NCI-H2029 treated with DMSO at 0.1 percent for 48 hours (cell line): ENCODE data around the gene MMP27.
"Not testable (repeated sequence)": the region's sequence is repeated elsewhere in the genome, so short reads cannot be mapped to it uniquely, and the experiment has no call there.

Experiments
- DNase-seq: peaks from one replicate; lab custom pipeline; 2025; lab: John Stamatoyannopoulos, UW

MMP27 gene

GRCh38 chr11:102705626-102706025 is at the start of gene MMP27:
MMP27 (minus strand) TSS chr11:102705769; CDS start chr11:102705714, 55 bp downstream.
- DNase-seq, result no peak

GRCh38 chr11:102753267-102753666 is 47.7 kb upstream of the MMP27 start:
- DNase-seq, result no peak

- DNase-seq, result no peak
Observed at GRCh38 chr11:102751673-102752072, 46.1 kb upstream of the MMP27 start.

DNA sequence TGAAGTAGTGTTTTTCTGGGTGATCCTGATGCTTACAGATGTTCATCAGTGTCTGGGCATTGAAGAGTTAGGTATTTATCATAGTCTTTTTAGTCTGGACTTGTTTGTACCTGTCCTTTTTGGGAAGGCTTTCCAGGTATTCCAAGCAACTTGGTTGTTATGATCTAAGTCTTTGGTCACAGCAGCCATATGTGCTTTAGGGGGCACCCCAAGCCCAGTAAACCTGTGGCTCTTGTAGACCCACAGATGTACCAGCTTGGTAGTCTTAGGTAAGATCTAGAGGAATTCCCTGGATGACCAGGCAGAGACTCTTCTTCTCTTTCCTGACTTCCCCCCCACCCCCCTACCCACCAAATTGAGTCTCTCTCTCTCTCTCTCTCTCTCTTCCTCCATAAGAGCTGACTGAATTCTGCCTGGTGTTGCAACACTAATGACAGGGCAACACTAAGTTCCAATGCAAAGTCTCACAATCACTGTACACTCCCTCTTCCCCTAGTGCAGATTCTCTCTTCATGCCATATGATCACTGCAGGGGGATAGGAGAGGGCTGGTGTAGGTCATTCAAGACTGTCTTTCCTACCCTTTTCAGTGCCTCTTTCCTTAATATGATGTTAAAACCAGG is 43.6 kb upstream of the MMP27 start:
- DNase-seq, result no peak

GRCh38 chr11:102746746-102747578 is 41.4 kb upstream of the MMP27 start:
- not testable (repeated sequence) for DNase-seq

DNA sequence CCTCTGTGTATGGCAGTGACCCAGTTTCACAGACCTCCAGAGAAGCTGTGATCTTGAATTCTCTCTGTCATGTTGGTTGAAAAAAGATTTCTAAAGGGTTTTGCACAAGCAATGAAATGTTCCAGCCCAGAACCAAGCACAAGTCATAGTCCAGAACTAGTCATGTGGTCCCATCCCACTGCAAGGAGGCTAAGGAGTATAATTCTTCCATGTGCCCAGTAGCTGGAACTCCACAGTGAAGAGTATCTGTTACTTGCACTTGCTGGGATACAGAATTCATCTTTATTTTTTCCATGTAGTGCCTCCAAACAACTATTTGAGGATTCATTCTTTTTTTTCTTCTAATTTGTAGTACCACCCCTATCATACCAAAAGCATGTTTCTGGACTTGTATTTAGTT is 29.1 kb upstream of the MMP27 start:
- no peak for DNase-seq

DNA sequence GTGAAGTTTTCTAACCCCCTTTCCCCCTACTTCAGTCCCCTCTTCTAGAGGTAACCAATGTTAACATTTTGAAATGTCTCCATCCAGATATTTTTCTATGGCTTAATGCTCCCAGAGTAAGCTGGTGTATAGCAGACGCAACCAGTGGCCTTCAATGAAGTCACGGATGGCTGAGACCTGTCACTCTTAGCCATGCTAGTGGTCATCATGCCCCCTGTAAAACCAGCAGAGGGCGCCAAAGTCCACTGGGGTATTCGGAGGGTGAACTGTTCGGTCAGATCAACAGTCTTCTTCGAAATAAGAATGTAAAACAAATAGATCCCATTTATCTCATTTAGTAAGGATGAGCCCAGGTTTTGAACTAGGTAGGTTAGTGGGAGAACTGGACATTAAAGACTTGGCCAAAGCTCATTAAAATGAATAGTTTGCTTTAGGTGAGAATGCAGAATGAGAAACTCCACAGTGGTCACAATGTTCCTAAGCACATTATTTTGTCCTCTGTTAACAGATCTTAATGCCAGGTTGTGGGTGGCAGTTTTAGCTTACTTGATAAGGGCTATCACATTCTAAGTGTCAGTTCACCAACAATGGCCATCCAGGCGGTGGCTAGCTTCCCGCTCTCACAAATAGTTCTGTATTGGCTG is 27.8 kb upstream of the MMP27 start:
- DNase-seq, result peak; percentile 45

GRCh38 chr11:102730944-102731343 is 25.4 kb upstream of the MMP27 start:
- DNase-seq, result not testable (repeated sequence)

- DNase-seq, result no peak
Observed at GRCh38 chr11:102729849-102730815, 24.6 kb upstream of the MMP27 start.

DNA sequence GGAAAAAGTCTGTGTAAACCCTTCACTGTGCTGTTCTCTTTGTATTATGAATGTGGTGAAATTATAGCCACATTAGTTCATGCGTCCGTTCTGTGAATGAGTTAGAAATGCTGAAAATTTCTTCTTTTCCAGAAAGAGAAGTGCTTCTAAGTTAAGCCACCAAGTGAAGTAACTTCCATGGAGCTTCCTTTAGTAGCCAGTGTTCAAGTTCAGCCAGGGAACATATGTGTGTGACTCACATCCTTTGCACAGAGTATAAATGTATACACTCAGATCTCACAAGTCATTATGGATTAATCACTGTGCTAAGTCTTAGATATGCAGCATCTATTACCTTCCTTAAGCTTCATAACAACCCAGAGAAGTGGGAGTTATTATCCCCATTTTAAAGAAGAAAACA is 22.3 kb upstream of the MMP27 start:
- DNase-seq, result no peak

- no peak for DNase-seq
Observed at GRCh38 chr11:102724904-102725500, 19.4 kb upstream of the MMP27 start, which contains the start of gene MMP8. MMP8 (minus strand) TSS chr11:102724954; CDS start chr11:102724855, 99 bp downstream.

GRCh38 chr11:102722821-102723220 is 17.3 kb upstream of the MMP27 start:
- no peak for DNase-seq

GRCh38 chr11:102719620-102720277 is 14.2 kb upstream of the MMP27 start:
- DNase-seq, result no peak

GRCh38 chr11:102717280-102717679 is 11.7 kb upstream of the MMP27 start:
- DNase-seq, result no peak

DNA sequence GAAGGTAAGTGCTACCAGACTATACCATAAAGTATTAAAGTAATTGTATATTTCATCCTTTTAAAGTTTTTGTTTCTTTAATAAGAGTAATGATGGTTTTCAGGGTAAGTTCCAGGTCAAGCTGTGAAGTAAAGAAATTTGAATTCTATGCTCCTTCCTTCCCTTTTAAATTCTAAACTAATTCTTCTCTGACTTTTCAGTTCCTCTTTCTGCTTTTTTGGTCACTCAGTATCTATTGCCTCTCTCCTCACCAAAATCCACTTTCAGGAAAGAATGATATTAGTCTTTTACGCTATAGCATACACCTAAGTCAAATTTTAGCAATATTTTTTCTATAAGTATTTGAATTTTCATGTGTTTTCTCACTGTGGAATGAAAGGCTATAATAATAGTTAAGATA is 11.0 kb upstream of the MMP27 start:
- DNase-seq, result no peak

DNA sequence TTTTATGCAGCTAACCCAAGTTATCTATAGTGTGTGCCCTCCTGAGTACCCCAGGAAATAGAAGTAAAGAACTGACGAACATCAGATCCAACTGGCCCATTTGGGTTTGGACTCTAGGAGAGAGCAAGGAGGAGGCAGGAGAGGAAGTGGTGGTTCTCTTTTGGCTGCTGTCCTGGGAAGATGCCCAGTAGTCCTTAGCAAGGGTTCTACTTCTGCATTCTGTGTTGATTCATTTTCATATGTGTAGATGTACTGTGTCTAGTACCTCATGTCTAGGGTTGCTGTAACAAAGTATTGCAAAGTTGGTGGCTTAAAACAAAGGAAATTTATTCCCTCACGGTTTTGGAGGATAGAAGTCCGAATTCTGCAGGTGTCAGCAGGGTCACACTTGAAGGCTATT is 6.6 kb upstream of the MMP27 start:
- no peak for DNase-seq

DNA sequence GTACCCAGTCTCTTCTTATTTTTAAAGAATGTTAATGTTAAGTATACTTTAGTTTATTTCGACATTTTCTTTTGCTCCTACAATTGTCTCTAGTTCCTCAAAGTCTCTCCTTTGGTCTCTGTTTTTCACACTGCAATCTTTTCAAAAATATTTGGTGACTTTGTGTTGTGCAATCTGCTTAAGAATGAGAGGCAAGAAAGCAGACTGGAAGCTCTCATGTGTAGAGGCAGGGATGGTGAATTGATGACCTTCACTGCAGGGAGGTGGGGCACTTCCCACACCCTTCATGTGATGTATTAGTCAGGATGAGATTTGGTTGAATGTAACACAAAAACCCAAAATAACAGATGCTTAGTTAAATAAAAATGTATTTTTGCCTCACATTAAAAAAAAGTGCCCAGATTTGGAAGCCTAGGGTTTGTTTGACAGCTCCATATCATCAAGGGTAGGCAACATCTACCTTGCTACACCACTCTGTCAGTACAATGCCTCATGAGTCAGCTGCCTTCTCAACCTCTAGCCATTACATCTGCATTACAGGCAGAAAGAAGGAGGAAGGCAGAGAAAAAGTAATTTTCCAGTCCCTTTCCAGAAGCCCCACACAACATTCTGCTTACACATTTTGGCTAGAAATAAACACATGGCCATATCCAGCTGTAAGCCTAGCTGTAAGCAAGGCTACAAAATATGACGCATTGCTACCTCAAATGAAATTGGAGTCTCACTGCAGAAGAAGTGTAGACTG is 3.8 kb upstream of the MMP27 start:
- DNase-seq, result no peak

GRCh38 chr11:102708654-102709053 is 3.1 kb upstream of the MMP27 start:
- no peak for DNase-seq

- no peak for DNase-seq
Observed at GRCh38 chr11:102704841-102705240, 728 bp downstream of the MMP27 start.
